C4-2B (cell line): ENCODE measurements around the gene LUC7L3.

Source experiments
- ZFX ChIP-seq: fragments of 450-650 bp; IDR thresholded peaks from 2 replicates; pipeline ENCODE4 v1.6.1; 2017
- TF ChIP-seq, protein P1 (sequence below): fragments of 450-650 bp; conservative IDR thresholded peaks from 2 replicates; pipeline ENCODE4 v1.5.1; 2017; ENCODE audit warnings: mild to moderate bottlenecking

- TF ChIP-seq, protein P1, sequence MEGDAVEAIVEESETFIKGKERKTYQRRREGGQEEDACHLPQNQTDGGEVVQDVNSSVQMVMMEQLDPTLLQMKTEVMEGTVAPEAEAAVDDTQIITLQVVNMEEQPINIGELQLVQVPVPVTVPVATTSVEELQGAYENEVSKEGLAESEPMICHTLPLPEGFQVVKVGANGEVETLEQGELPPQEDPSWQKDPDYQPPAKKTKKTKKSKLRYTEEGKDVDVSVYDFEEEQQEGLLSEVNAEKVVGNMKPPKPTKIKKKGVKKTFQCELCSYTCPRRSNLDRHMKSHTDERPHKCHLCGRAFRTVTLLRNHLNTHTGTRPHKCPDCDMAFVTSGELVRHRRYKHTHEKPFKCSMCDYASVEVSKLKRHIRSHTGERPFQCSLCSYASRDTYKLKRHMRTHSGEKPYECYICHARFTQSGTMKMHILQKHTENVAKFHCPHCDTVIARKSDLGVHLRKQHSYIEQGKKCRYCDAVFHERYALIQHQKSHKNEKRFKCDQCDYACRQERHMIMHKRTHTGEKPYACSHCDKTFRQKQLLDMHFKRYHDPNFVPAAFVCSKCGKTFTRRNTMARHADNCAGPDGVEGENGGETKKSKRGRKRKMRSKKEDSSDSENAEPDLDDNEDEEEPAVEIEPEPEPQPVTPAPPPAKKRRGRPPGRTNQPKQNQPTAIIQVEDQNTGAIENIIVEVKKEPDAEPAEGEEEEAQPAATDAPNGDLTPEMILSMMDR: no peak
- TF ChIP-seq ZFX: no peak
These were observed 47.0 kb downstream of the LUC7L3 start for GRCh38 chr17:50766222-50767023.
